B cell (primary cell): ENCODE results near the gene SNED1. TPM values are rescaled to one million over a fixed set of nuclear protein-coding genes. Genes with fewer than 3 reads are reported as not detected.

Source experiments
- ATAC-seq: fragments of 200-7000 bp; cut with Tn5 transposase; one replicate; pipeline ENCODE4 v1.10.0; 2021; ENCODE audit warnings: low read depth, mild to moderate bottlenecking, moderate number of reproducible peaks, moderate library complexity
- CTCF ChIA-PET: fragments of 350-600 bp; sonication (Branson Sonifier 250); formaldehyde crosslinking; loops from one replicate; lab custom pipeline; 2021; ENCODE audit warnings: antibody characterized with exemption, inconsistent platforms; lab: Charles Lee
- POLR2A ChIA-PET: fragments of 350-600 bp; sonication (Branson Sonifier 250); formaldehyde crosslinking; loops from one replicate; lab custom pipeline; 2021; ENCODE audit warnings: antibody characterized with exemption; lab: Charles Lee
- DNase-seq: peaks from one replicate; pipeline ENCODE4 v3.0.0; 2013
- H2AFZ ChIP-seq: 2 replicates; pipeline ENCODE4 v1.6.1; 2012; ENCODE audit warnings: mild to moderate bottlenecking, low read depth, low read length; ENCODE audit not compliant: insufficient read depth, poor library complexity, severe bottlenecking
- H3K27ac ChIP-seq, 2 donors: 1 replicate in 1 of 2; 2 replicates in 1 of 2; pipeline ENCODE4 v1.5.1; 2012 to 2013; ENCODE audit warnings: low read length in 2 of 2, mild to moderate bottlenecking in 2 of 2, moderate library complexity in 1 of 2
- H3K27me3 ChIP-seq, 4 experiments: fragments of 200-600 bp in 1 of 4; sonication (generic) in 1 of 4; replicated peaks in 1 of 4; 1 replicate in 2 of 4; 2 replicates in 2 of 4; pipeline versions ENCODE4 v1.6.1 to v1.7.0; 2013 to 2016; ENCODE audit warnings: low read length in 3 of 4, mild to moderate bottlenecking in 2 of 4, mixed read lengths in 1 of 4, moderate library complexity in 1 of 4; ENCODE audit not compliant: insufficient read depth in 4 of 4, control insufficient read depth in 3 of 4; ENCODE audit errors: control extremely low read depth in 1 of 4
- H3K36me3 ChIP-seq, 2 experiments: replicated peaks in 1 of 2; 1 replicate in 1 of 2; 2 replicates in 1 of 2; pipeline versions ENCODE4 v1.6.1 to v1.7.1; 2013; ENCODE audit warnings: low read length in 1 of 2; ENCODE audit not compliant: insufficient read depth in 2 of 2, control insufficient read depth in 1 of 2; ENCODE audit errors: control extremely low read depth in 1 of 2, extremely low read depth in 1 of 2
- H3K4me1 ChIP-seq, 2 donors: fragments of 200-600 bp in 1 of 2; sonication (generic) in 1 of 2; 1 replicate in 1 of 2; 2 replicates in 1 of 2; pipeline versions ENCODE4 v1.5.1 to v1.6.1; 2013 to 2017; ENCODE audit warnings: low read length in 2 of 2; ENCODE audit not compliant: control insufficient read depth in 2 of 2, insufficient read depth in 2 of 2
- H3K4me2 ChIP-seq: replicated peaks from 2 replicates; pipeline ENCODE3; 2012; ENCODE audit warnings: mild to moderate bottlenecking, low read depth, low read length; ENCODE audit not compliant: poor library complexity, severe bottlenecking
- H3K4me3 ChIP-seq, 5 experiments: fragments of 200-600 bp in 1 of 5; sonication (generic) in 1 of 5; 1 replicate in 3 of 5; 2 replicates in 2 of 5; pipeline versions ENCODE4 v1.5.1 to v1.7.0; 2011 to 2016; ENCODE audit warnings: low read length in 4 of 5, mild to moderate bottlenecking in 4 of 5, low read depth in 2 of 5, control low read depth in 1 of 5, moderate library complexity in 1 of 5; ENCODE audit not compliant: insufficient read depth in 1 of 5; ENCODE audit errors: control extremely low read depth in 1 of 5, extremely low read depth in 1 of 5
- H3K79me2 ChIP-seq: fragments of 200-600 bp; sonication (generic); one replicate; pipeline ENCODE4 v1.6.0; 2016; ENCODE audit warnings: low read length; ENCODE audit not compliant: control insufficient read depth, insufficient read depth
- H3K9ac ChIP-seq: fragments of 200-600 bp; sonication (generic); 2 replicates; pipeline ENCODE4 v1.6.1; 2017; ENCODE audit warnings: mild to moderate bottlenecking, low read length, moderate library complexity
- H3K9me3 ChIP-seq, 3 donors: one replicate each; pipeline versions ENCODE4 v1.6.1 to v1.7.1; 2013; ENCODE audit warnings: low read length in 2 of 3; ENCODE audit not compliant: control insufficient read depth in 2 of 3, insufficient read depth in 1 of 3; ENCODE audit errors: control extremely low read depth in 1 of 3
- H4K20me1 ChIP-seq: 2 replicates; pipeline ENCODE4 v1.6.0; 2012; ENCODE audit warnings: mild to moderate bottlenecking, low read length; ENCODE audit not compliant: insufficient read depth, control insufficient read depth, poor library complexity, severe bottlenecking
- H3K27ac Mint-ChIP-seq: one replicate; pipeline ENCODE4 v1.8.0; 2021; ENCODE audit warnings: mixed read lengths
- H3K27me3 Mint-ChIP-seq: one replicate; pipeline ENCODE4 v1.8.0; 2021; ENCODE audit warnings: mixed read lengths
- H3K4me1 Mint-ChIP-seq: one replicate; pipeline ENCODE4 v1.8.0; 2021; ENCODE audit warnings: mixed read lengths
- H3K4me3 Mint-ChIP-seq: one replicate; pipeline ENCODE4 v1.8.0; 2021; ENCODE audit warnings: mixed read lengths
- H3K9me3 Mint-ChIP-seq: one replicate; pipeline ENCODE4 v1.8.0; 2022; ENCODE audit warnings: mixed read lengths; ENCODE audit not compliant: insufficient read depth
- EZH2 ChIP-seq: IDR thresholded peaks from 2 replicates; pipeline ENCODE4 v1.6.1; 2012; ENCODE audit warnings: borderline replicate concordance, low read depth, mild to moderate bottlenecking, moderate library complexity, low read length; ENCODE audit not compliant: insufficient read depth, poor library complexity, severe bottlenecking
- WGBS: methylation state at CpG from one replicate; pipeline ENCODE4 v1.1.5; 2013; ENCODE audit warnings: missing lambda C conversion rate; ENCODE audit not compliant: insufficient coverage; 5-methylcytosine and 5-hydroxymethylcytosine counted together
- intact Hi-C: fragments of 100-400 bp; cut with micrococcal nuclease; formaldehyde crosslinking; loops from one replicate; pipeline ENCODE4 v1.10.0; 2022
- polyA plus RNA-seq: library from polyadenylated mRNA; depleted of rRNA; stranded (reverse); fragments of >200 nt; gene quantifications from 2 replicates; pipeline ENCODE4 v1.2.3, GENCODE V29; 2012
- total RNA-seq, 2 donors: library from RNA; stranded (reverse); fragments of 120-200 nt in 1 of 2; gene quantifications; 1 replicate in 1 of 2; 2 replicates in 1 of 2; pipeline versions ENCODE4 v1.2.3 to v1.2.4, GENCODE V29; 2013 to 2022
- TF ChIP-seq, protein P1 (sequence below): fragments of 200-600 bp; IDR thresholded peaks from one replicate; pipeline ENCODE4 v1.8.0; 2022; ENCODE audit warnings: antibody characterized with exemption, mild to moderate bottlenecking

SNED1 gene
- total and polyA plus RNA-seq, 2 donors (not counting 1 experiment from before 2014, with no cell fraction given): 25.5 to 336 TPM

- Histone ChIP-seq H3K4me3 (no peak overlapping the region), H3K36me3 (no peaks in the 10 kb centered on the region), H4K20me1 (no peaks in the 10 kb centered on the region), H3K9me3 (peaks cover 0 to 22% (median 0%) of the 10 kb centered on the region in 3 donors), H2AFZ (no peak overlapping the region), H3K27me3 (peaks cover 0 to 10% (median 0%) of the 10 kb centered on the region in 4 experiments), H3K9ac (no peak overlapping the region), H3K79me2 (no peaks in the 10 kb centered on the region), H3K4me1 (peaks cover 0 to 4% of the 10 kb centered on the region in 2 donors), H3K4me2 (no peak overlapping the region), H3K27ac (no peak overlapping the region)
- H3K4me3 Mint-ChIP-seq: no peak overlapping the region
- H3K27me3 Mint-ChIP-seq: peaks cover 2% of the 10 kb centered on the region
- ATAC-seq: no peak
- TF ChIP-seq, protein P1, sequence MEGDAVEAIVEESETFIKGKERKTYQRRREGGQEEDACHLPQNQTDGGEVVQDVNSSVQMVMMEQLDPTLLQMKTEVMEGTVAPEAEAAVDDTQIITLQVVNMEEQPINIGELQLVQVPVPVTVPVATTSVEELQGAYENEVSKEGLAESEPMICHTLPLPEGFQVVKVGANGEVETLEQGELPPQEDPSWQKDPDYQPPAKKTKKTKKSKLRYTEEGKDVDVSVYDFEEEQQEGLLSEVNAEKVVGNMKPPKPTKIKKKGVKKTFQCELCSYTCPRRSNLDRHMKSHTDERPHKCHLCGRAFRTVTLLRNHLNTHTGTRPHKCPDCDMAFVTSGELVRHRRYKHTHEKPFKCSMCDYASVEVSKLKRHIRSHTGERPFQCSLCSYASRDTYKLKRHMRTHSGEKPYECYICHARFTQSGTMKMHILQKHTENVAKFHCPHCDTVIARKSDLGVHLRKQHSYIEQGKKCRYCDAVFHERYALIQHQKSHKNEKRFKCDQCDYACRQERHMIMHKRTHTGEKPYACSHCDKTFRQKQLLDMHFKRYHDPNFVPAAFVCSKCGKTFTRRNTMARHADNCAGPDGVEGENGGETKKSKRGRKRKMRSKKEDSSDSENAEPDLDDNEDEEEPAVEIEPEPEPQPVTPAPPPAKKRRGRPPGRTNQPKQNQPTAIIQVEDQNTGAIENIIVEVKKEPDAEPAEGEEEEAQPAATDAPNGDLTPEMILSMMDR: no peak
- TF ChIP-seq EZH2: no peak
- POLR2A ChIA-PET: no interaction called here
- H3K27ac Mint-ChIP-seq: no peak overlapping the region
- intact Hi-C loops: no loop called here
- no peak for DNase-seq
- CTCF ChIA-PET: no interaction called here
- 93% methylated on average over 16 of the region's 20 CpGs for WGBS
- no peaks in the 10 kb centered on the region for H3K9me3 Mint-ChIP-seq
- peaks cover 3% of the 10 kb centered on the region for H3K4me1 Mint-ChIP-seq
These were observed 12.3 kb upstream of the SNED1 start for GRCh38 chr2:240985881-240986786.
